Astrocyte (in vitro differentiated cells and primary cell): ENCODE measurements around the gene POLR1G. TPM values are rescaled to one million over a fixed set of nuclear protein-coding genes. Genes with fewer than 3 reads are reported as not detected.

ENCODE experiments used
- DNase-seq: peaks from one replicate; pipeline ENCODE4 v3.0.0-alpha.2; 2010; ENCODE audit warnings: low read depth
- FAIRE-seq: peaks from 2 replicates; lab custom pipeline; 2011; peaks lifted over from hg19 to GRCh38; lab: Jason Lieb, UNC
- H2AFZ ChIP-seq: 2 replicates; pipeline ENCODE4 v1.6.0; 2012; ENCODE audit warnings: low read depth, low read length, inconsistent platforms
- H3K27ac ChIP-seq: 2 replicates; pipeline ENCODE4 v1.5.1; 2011; ENCODE audit warnings: low read depth, low read length, inconsistent platforms
- H3K27me3 ChIP-seq: 2 replicates; pipeline ENCODE4 v1.6.0; 2011; ENCODE audit warnings: low read length, inconsistent platforms; ENCODE audit not compliant: insufficient read depth
- H3K36me3 ChIP-seq: 2 replicates; pipeline ENCODE4 v1.5.1; 2011; ENCODE audit warnings: low read length, inconsistent platforms; ENCODE audit not compliant: insufficient read depth
- H3K4me1 ChIP-seq: 2 replicates; pipeline ENCODE4 v1.5.1; 2011; ENCODE audit warnings: low read length, inconsistent platforms; ENCODE audit not compliant: insufficient read depth
- H3K4me2 ChIP-seq: 2 replicates; pipeline ENCODE4 v1.6.0; 2012; ENCODE audit warnings: low read length, inconsistent platforms
- H3K4me3 ChIP-seq: 2 replicates; pipeline ENCODE4 v1.5.1; 2011; ENCODE audit warnings: low read depth, mild to moderate bottlenecking, low read length, inconsistent platforms; ENCODE audit not compliant: insufficient read depth
- H3K79me2 ChIP-seq: 2 replicates; pipeline ENCODE4 v1.6.0; 2012; ENCODE audit warnings: mild to moderate bottlenecking, low read length, inconsistent platforms; ENCODE audit not compliant: insufficient read depth
- H3K9ac ChIP-seq: 2 replicates; pipeline ENCODE4 v1.6.0; 2012; ENCODE audit warnings: mild to moderate bottlenecking, low read length, inconsistent platforms
- H3K9me3 ChIP-seq: 2 replicates; pipeline ENCODE4 v1.5.1; 2012; ENCODE audit warnings: low read depth, mild to moderate bottlenecking, low read length, inconsistent platforms; ENCODE audit not compliant: insufficient read depth
- H4K20me1 ChIP-seq: 2 replicates; pipeline ENCODE4 v1.6.0; 2012; ENCODE audit warnings: low read length, inconsistent platforms; ENCODE audit not compliant: insufficient read depth
- H3K27ac Mint-ChIP-seq: one replicate; pipeline ENCODE4 v1.8.0; 2021; ENCODE audit warnings: mild to moderate bottlenecking, mixed read lengths; ENCODE audit not compliant: unreplicated experiment
- H3K27me3 Mint-ChIP-seq: one replicate; pipeline ENCODE4 v1.8.0; 2021; ENCODE audit warnings: low read depth, mixed read lengths; ENCODE audit not compliant: unreplicated experiment
- H3K36me3 Mint-ChIP-seq: one replicate; pipeline ENCODE4 v1.8.0; 2021; ENCODE audit warnings: low read depth, mixed read lengths; ENCODE audit not compliant: unreplicated experiment
- H3K4me1 Mint-ChIP-seq: one replicate; pipeline ENCODE4 v1.8.0; 2021; ENCODE audit warnings: low read depth, mixed read lengths; ENCODE audit not compliant: unreplicated experiment
- H3K4me3 Mint-ChIP-seq: one replicate; pipeline ENCODE4 v1.8.0; 2021; ENCODE audit warnings: mild to moderate bottlenecking, moderate library complexity, mixed read lengths; ENCODE audit not compliant: unreplicated experiment
- H3K9me3 Mint-ChIP-seq: one replicate; pipeline ENCODE4 v1.8.0; 2021; ENCODE audit warnings: mild to moderate bottlenecking, mixed read lengths; ENCODE audit not compliant: unreplicated experiment
- CTCF ChIP-seq: IDR thresholded peaks from 2 replicates; pipeline ENCODE4 v1.5.1; 2011; ENCODE audit warnings: low read depth, mild to moderate bottlenecking, inconsistent platforms, low read length, moderate library complexity; ENCODE audit not compliant: insufficient read depth
- EZH2 ChIP-seq: IDR thresholded peaks from 2 replicates; pipeline ENCODE4 v1.6.1; 2012; ENCODE audit warnings: mild to moderate bottlenecking, low read length, inconsistent platforms; ENCODE audit not compliant: insufficient read depth
- total RNA-seq: library from RNA; stranded (reverse); gene quantifications from 2 replicates; pipeline ENCODE4 v1.2.1, GENCODE V29; 2021

The POLR1G gene
- total RNA-seq, 1 donor from 2014 or later: 12.8 TPM

- no peak overlapping the region for H2AFZ ChIP-seq
- Mint-ChIP-seq H3K9me3 (no peaks in the 10 kb centered on the region), H3K27ac (no peak overlapping the region), H3K4me3 (no peak overlapping the region), H3K4me1 (no peaks in the 10 kb centered on the region), H3K36me3 (peaks cover 52% of the 10 kb centered on the region), H3K27me3 (no peaks in the 10 kb centered on the region)
- peaks cover 2% of the 10 kb centered on the region for H3K9me3 ChIP-seq
- H3K9ac ChIP-seq: no peak overlapping the region
- H3K27me3 ChIP-seq: no peaks in the 10 kb centered on the region
- no peak overlapping the region for H3K27ac ChIP-seq
- no peaks in the 10 kb centered on the region for H3K79me2 ChIP-seq
- H3K36me3 ChIP-seq: peaks cover 14% of the 10 kb centered on the region
- H3K4me1 ChIP-seq: no peaks in the 10 kb centered on the region
- TF ChIP-seq CTCF: no peak
- TF ChIP-seq EZH2: no peak
- H4K20me1 ChIP-seq: peaks cover 29% of the 10 kb centered on the region
- no peak overlapping the region for H3K4me3 ChIP-seq
- FAIRE-seq (no peak), DNase-seq (no peak)
- H3K4me2 ChIP-seq: no peak overlapping the region
These were observed 49.0 kb upstream of the POLR1G start for GRCh38 chr19:45357445-45357783.

GRCh38 chr19:45358213-45358792 is 48.1 kb upstream of the POLR1G start:
- Mint-ChIP-seq H3K36me3 (peaks cover 53% of the 10 kb centered on the region), H3K27me3 (no peaks in the 10 kb centered on the region), H3K9me3 (no peaks in the 10 kb centered on the region), H3K4me1 (no peaks in the 10 kb centered on the region), H3K27ac (peak overlapping the region; percentile 58), H3K4me3 (no peak overlapping the region)
- FAIRE-seq (no peak), DNase-seq (no peak)
- Histone ChIP-seq H3K27me3 (no peaks in the 10 kb centered on the region), H3K9ac (no peak overlapping the region), H3K27ac (no peak overlapping the region), H3K9me3 (peaks cover 2% of the 10 kb centered on the region), H3K4me3 (no peak overlapping the region), H2AFZ (no peak overlapping the region), H3K4me2 (no peak overlapping the region), H3K79me2 (no peaks in the 10 kb centered on the region), H4K20me1 (peaks cover 29% of the 10 kb centered on the region), H3K36me3 (peaks cover 6% of the 10 kb centered on the region), H3K4me1 (no peaks in the 10 kb centered on the region)
- no peak for TF ChIP-seq CTCF
- TF ChIP-seq EZH2: no peak

DNA sequence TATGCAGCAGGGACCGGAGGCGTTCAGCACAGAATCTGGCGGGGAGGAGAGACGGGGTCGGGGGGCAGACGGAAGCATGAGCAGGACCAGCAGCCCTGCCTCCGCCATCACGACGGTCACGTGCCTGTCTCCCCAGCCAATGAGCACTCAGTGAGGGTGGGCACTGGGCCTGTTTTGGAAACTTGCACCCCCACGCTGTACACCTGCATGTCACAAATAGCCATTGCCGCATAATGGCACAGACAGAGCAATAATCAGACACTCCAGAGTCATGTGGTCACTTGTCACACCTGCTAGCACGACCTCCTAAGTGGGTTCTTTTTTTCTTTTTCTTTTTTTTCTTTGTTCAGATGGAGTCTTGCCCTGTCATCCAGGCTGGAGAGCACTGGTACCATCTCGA is 44.8 kb upstream of the POLR1G start:
- H4K20me1 ChIP-seq: peaks cover 26% of the 10 kb centered on the region
- no peak overlapping the region for H3K4me2 ChIP-seq
- Mint-ChIP-seq H3K36me3 (peaks cover 30% of the 10 kb centered on the region), H3K27ac (no peak overlapping the region), H3K27me3 (no peaks in the 10 kb centered on the region), H3K4me1 (no peaks in the 10 kb centered on the region), H3K9me3 (no peaks in the 10 kb centered on the region), H3K4me3 (no peak overlapping the region)
- H3K36me3 ChIP-seq: no peaks in the 10 kb centered on the region
- H3K9ac ChIP-seq: no peak overlapping the region
- no peak overlapping the region for H3K27ac ChIP-seq
- DNase-seq: no peak
- H2AFZ ChIP-seq: no peak overlapping the region
- no peak overlapping the region for H3K4me3 ChIP-seq
- TF ChIP-seq CTCF: no peak
- TF ChIP-seq EZH2: no peak
- no peak for FAIRE-seq
- no peaks in the 10 kb centered on the region for H3K27me3 ChIP-seq
- peaks cover 4% of the 10 kb centered on the region for H3K79me2 ChIP-seq
- no peaks in the 10 kb centered on the region for H3K4me1 ChIP-seq
- H3K9me3 ChIP-seq: no peaks in the 10 kb centered on the region
